ENCODE data around the gene TBC1D32. TPM values are rescaled to one million over a fixed set of nuclear protein-coding genes. Genes with fewer than 3 reads are reported as not detected.
"Not testable (repeated sequence)": the region's sequence is repeated elsewhere in the genome, so short reads cannot be mapped to it uniquely, and the experiment has no call there.

The TBC1D32 gene
- total RNA-seq, 1 donor from 2014 or later, result 2.6 TPM

- intact Hi-C loops (cut with micrococcal nuclease); DNase-seq; ATAC-seq: not testable (repeated sequence)
Measured at GRCh38 chr6:121048593-121048992, 285.7 kb downstream of the TBC1D32 start.

DNA sequence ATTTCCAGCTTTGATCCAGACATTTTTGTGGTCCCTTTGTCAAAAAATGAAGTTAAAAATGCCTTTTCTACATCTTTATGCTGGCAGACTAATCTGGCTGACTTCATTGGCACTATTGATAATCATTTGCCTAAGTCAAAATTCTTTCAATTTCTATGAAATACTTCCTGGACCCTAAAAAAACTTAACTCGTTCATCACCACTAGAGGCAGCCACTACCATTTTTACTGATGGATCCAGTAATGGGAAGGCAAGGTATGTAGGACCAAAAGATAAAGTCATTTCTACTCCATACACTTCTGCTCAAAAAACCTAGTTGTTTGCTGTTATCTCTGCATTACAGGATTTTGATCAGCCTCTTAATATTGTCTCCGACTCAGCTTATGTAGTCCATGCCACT, 289.4 kb downstream of the TBC1D32 start:
- intact Hi-C loops (cut with micrococcal nuclease); ATAC-seq; DNase-seq: not testable (repeated sequence)

- intact Hi-C loops (cut with micrococcal nuclease); DNase-seq; ATAC-seq: not testable (repeated sequence)
Measured at GRCh38 chr6:121043706-121044105, 290.6 kb downstream of the TBC1D32 start.

- intact Hi-C loops (cut with micrococcal nuclease); ATAC-seq; DNase-seq: not testable (repeated sequence)
Measured at GRCh38 chr6:121043211-121043610, 291.1 kb downstream of the TBC1D32 start.

- DNase-seq (no peak), ATAC-seq (no peak)
- intact Hi-C loops (cut with micrococcal nuclease), result no loop called here
Measured at GRCh38 chr6:121042766-121043165, 291.5 kb downstream of the TBC1D32 start.

- DNase-seq (no peak), ATAC-seq (no peak)
- intact Hi-C loops (cut with micrococcal nuclease), result no loop called here
Measured at GRCh38 chr6:121040831-121041230, 293.4 kb downstream of the TBC1D32 start.

DNA sequence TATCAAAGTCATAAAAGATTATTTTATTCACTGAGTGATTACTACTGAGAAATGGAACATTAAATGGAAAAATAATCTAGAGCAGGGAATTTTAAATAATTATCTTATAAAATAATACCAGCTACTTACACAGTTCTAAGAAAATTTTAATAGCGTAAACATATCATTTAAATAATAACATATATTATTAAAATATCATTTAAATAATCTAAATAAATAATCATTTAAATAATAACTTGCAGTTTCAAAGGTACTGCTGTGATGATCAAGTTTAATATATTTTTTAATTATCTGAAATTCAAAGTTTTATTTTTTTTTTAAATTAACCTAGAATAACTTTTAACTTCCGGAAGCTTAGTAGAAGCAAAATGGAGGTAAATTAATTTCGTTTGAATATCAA, 301.2 kb downstream of the TBC1D32 start:
- no peak for DNase-seq
- no peak for ATAC-seq
- intact Hi-C loops (cut with micrococcal nuclease), result no loop called here

DNA sequence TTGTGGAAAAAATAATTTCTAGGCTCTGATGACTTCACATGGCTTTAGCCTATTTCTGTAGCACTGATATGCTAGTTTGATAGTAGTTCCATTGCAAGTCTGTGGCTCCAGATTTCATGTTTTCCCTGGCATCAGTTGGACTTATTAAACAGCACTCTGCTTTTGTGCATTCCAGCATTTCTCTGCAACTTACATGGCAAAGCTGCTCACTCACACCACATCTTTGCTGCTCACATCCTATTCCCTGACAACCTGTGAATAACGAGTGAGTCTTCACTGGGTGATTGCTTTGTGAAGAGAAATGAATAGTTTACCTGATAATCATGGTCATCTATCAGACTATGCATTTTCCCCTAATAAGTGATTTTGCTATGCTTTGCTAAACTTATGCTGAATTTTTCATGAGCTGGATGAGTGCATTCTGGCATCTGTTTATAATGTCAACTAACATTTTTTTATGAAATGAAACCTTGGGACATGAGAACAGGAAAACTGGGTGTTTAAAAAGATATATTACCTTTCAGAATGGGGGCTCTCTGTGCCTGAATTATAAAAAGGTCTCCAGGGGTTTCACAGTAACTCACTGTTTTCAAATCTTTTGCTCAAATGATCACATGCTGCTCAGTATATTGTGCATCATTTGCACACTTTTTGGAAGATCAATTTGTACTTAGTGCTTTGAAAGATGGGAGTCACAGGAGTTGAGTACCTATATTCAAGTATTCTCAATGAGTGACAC, 301.8 kb downstream of the TBC1D32 start:
- intact Hi-C loops (cut with micrococcal nuclease), result no loop called here
- ATAC-seq (no peak), DNase-seq (no peak)

Other genes with a start within 250 kb of the TBC1D32 start
- 322 TPM for gene GJA1, start 101.2 kb upstream of the TBC1D32 start, total RNA-seq

Data from left ventricle myocardium superior (tissue), 1 donor.